Right atrium auricular region (tissue), 2 donors: ENCODE data around the gene CACNB4. TPM values are rescaled to one million over a fixed set of nuclear protein-coding genes. Genes with fewer than 3 reads are reported as not detected.
A peak's percentile ranks its signal among the peaks of the same experiment; 100 is the strongest.

Experiments
- DNase-seq: peaks from one replicate; pipeline ENCODE4 v3.0.0-alpha.2; 2019; ENCODE audit warnings: low spot score
- H3K27ac ChIP-seq, 2 donors: fragments of 200-600 bp; sonication (generic); 1 replicate in 1 of 2; 2 replicates in 1 of 2; pipeline ENCODE4 v1.5.1; 2016 to 2019
- H3K27me3 ChIP-seq, 2 donors: fragments of 200-600 bp; sonication (generic); one replicate each; pipeline versions ENCODE4 v1.5.1 to v1.6.0; 2017 to 2019
- H3K36me3 ChIP-seq: fragments of 200-600 bp; sonication (generic); one replicate; pipeline ENCODE4 v1.5.1; 2016
- H3K4me1 ChIP-seq, 2 donors: fragments of 200-600 bp; sonication (generic); one replicate each; pipeline versions ENCODE4 v1.5.1 to v1.6.0; 2017 to 2019
- H3K4me3 ChIP-seq, 2 donors: fragments of 200-600 bp; sonication (generic); 1 replicate in 1 of 2; 2 replicates in 1 of 2; pipeline ENCODE4 v1.5.1; 2017 to 2019; ENCODE audit warnings: mild to moderate bottlenecking in 1 of 2, moderate library complexity in 1 of 2
- H3K9me3 ChIP-seq, 2 donors: fragments of 200-600 bp; sonication (generic); one replicate each; pipeline ENCODE4 v1.5.1; 2019
- total RNA-seq, 2 donors: library from RNA; depleted of rRNA; stranded (reverse); fragments of >200 nt; gene quantifications; one replicate each; pipeline ENCODE4 v1.1.0, GENCODE V29; 2016
- TF ChIP-seq, protein P1 (sequence below), 2 donors: fragments of 200-600 bp; sonication (generic); IDR thresholded peaks; one replicate each; pipeline ENCODE4 v1.5.1; 2019; ENCODE audit warnings: antibody characterized with exemption in 2 of 2

Gene CACNB4
- total RNA-seq, 2 donors from 2014 or later: 0.37 to 0.90 TPM

- Histone ChIP-seq H3K4me1 (no peaks in the 10 kb centered on the region), H3K36me3 (no peaks in the 10 kb centered on the region), H3K4me3 (no peak overlapping the region), H3K27ac (peak overlapping the region in 1 of 2 donors; percentile 1), H3K27me3 (no peaks in the 10 kb centered on the region), H3K9me3 (no peaks in the 10 kb centered on the region)
- TF ChIP-seq, protein P1, sequence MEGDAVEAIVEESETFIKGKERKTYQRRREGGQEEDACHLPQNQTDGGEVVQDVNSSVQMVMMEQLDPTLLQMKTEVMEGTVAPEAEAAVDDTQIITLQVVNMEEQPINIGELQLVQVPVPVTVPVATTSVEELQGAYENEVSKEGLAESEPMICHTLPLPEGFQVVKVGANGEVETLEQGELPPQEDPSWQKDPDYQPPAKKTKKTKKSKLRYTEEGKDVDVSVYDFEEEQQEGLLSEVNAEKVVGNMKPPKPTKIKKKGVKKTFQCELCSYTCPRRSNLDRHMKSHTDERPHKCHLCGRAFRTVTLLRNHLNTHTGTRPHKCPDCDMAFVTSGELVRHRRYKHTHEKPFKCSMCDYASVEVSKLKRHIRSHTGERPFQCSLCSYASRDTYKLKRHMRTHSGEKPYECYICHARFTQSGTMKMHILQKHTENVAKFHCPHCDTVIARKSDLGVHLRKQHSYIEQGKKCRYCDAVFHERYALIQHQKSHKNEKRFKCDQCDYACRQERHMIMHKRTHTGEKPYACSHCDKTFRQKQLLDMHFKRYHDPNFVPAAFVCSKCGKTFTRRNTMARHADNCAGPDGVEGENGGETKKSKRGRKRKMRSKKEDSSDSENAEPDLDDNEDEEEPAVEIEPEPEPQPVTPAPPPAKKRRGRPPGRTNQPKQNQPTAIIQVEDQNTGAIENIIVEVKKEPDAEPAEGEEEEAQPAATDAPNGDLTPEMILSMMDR (IDR thresholded peaks at IDR 0.05): no peak
- DNase-seq: no peak
Observed at GRCh38 chr2:151852260-151853069, 246.4 kb downstream of the CACNB4 start.

DNA sequence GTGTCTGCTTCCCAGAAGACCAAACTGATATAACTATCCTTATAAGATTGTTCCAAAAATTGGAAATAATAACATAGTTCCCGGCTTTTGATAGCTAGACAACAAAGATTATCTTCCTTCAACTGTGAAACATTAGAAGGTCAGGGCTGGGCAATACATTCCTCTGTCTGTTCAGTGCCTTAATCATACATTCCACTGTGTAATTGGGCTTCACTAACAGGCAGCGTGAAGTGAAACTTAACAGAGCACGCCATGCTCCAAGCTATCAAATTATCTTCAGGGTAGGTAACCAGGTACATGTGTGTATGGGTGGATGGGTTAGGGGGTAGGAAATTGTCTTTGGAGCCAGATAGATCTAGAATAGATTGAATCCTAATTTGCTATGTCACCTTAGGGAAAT is 247.1 kb downstream of the CACNB4 start:
- no peaks in the 10 kb centered on the region for H3K36me3 ChIP-seq
- no peak overlapping the region for H3K4me3 ChIP-seq
- no peaks in the 10 kb centered on the region for H3K4me1 ChIP-seq
- H3K9me3 ChIP-seq: no peaks in the 10 kb centered on the region
- peak overlapping the region in 1 of 2 donors; percentile 1 for H3K27ac ChIP-seq
- H3K27me3 ChIP-seq: no peaks in the 10 kb centered on the region
- TF ChIP-seq, protein P1 (IDR thresholded peaks at IDR 0.05): no peak
- no peak for DNase-seq

GRCh38 chr2:151849413-151850010 is 249.3 kb downstream of the CACNB4 start:
- H3K27me3 ChIP-seq: no peaks in the 10 kb centered on the region
- H3K36me3 ChIP-seq: no peaks in the 10 kb centered on the region
- no peak for DNase-seq
- peaks cover 0 to 15% of the 10 kb centered on the region in 2 donors for H3K4me1 ChIP-seq
- H3K27ac ChIP-seq: no peak overlapping the region
- no peak overlapping the region for H3K4me3 ChIP-seq
- TF ChIP-seq, protein P1 (IDR thresholded peaks at IDR 0.05): no peak
- H3K9me3 ChIP-seq: no peaks in the 10 kb centered on the region

DNA sequence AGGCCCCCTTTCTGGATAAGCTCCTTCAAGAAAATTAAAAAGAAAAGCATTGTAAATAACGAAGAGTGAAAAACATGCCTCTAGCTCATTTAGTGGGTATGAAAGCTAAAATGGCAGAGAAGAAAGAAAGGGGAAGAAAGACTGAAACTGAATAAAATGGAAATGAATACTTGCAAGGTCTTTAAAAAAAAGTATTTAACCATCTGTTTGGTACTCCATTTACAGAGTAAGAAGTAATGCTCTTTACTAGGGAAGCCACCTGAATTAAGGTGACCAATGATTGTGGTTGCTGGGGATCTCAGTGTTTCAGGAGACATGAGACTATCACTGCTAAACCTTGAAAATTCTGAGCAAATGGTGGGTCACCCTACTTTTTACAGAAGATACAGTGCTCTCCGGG is 253.0 kb downstream of the CACNB4 start:
- peak overlapping the region in 1 of 2 donors; percentile 82 for H3K27ac ChIP-seq
- no peaks in the 10 kb centered on the region for H3K36me3 ChIP-seq
- no peaks in the 10 kb centered on the region for H3K27me3 ChIP-seq
- peaks cover 0 to 33% of the 10 kb centered on the region in 2 donors for H3K4me1 ChIP-seq
- TF ChIP-seq, protein P1 (IDR thresholded peaks at IDR 0.05): no peak
- no peak for DNase-seq
- no peaks in the 10 kb centered on the region for H3K9me3 ChIP-seq
- H3K4me3 ChIP-seq: no peak overlapping the region

GRCh38 chr2:151845481-151845880 is 253.4 kb downstream of the CACNB4 start:
- TF ChIP-seq, protein P1 (IDR thresholded peaks at IDR 0.05): no peak
- no peak for DNase-seq
- no peak overlapping the region for H3K4me3 ChIP-seq
- peaks cover 0 to 33% of the 10 kb centered on the region in 2 donors for H3K4me1 ChIP-seq
- H3K27ac ChIP-seq: peak overlapping the region in 1 of 2 donors; percentile 82
- H3K27me3 ChIP-seq: no peaks in the 10 kb centered on the region
- H3K36me3 ChIP-seq: no peaks in the 10 kb centered on the region
- no peaks in the 10 kb centered on the region for H3K9me3 ChIP-seq
